Osteoblast (primary cell): ENCODE data around the gene SH2D5. TPM values are rescaled to one million over a fixed set of nuclear protein-coding genes. Genes with fewer than 3 reads are reported as not detected.

Experiments
- DNase-seq: peaks from one replicate; pipeline ENCODE4 v3.0.0; 2011; ENCODE audit warnings: low spot score, mixed read lengths; ENCODE audit not compliant: insufficient read length; ENCODE audit errors: missing footprints
- H2AFZ ChIP-seq: 2 replicates; pipeline ENCODE4 v1.6.0; 2011; ENCODE audit warnings: mild to moderate bottlenecking, low read length
- H3K27ac ChIP-seq: 2 replicates; pipeline ENCODE4 v1.5.1; 2011; ENCODE audit warnings: mild to moderate bottlenecking, low read depth, low read length, moderate library complexity
- H3K27me3 ChIP-seq: 2 replicates; pipeline ENCODE4 v1.6.0; 2012; ENCODE audit warnings: mild to moderate bottlenecking, control low read depth, inconsistent platforms, low read length, moderate library complexity; ENCODE audit not compliant: insufficient read depth
- H3K36me3 ChIP-seq: 2 replicates; pipeline ENCODE4 v1.5.1; 2011; ENCODE audit warnings: mild to moderate bottlenecking, low read length, control low read depth, moderate library complexity; ENCODE audit not compliant: insufficient read depth
- H3K4me1 ChIP-seq: 2 replicates; pipeline ENCODE4 v1.5.1; 2011; ENCODE audit warnings: mild to moderate bottlenecking, low read length, control low read depth, moderate library complexity; ENCODE audit not compliant: insufficient read depth
- H3K4me2 ChIP-seq: 2 replicates; pipeline ENCODE4 v1.6.0; 2011; ENCODE audit warnings: mild to moderate bottlenecking, low read length; ENCODE audit not compliant: insufficient read depth
- H3K4me3 ChIP-seq: fragments of 200-600 bp; sonication (generic); 3 replicates; pipeline ENCODE4 v1.5.1; 2012; ENCODE audit warnings: mild to moderate bottlenecking, low read length, inconsistent platforms; ENCODE audit not compliant: insufficient read depth
- H3K79me2 ChIP-seq: 2 replicates; pipeline ENCODE4 v1.6.0; 2012; ENCODE audit warnings: mild to moderate bottlenecking, low read length, control low read depth, inconsistent platforms; ENCODE audit not compliant: insufficient read depth
- H3K9me3 ChIP-seq: 2 replicates; pipeline ENCODE4 v1.5.1; 2011; ENCODE audit warnings: low read depth, low read length, control low read depth
- H4K20me1 ChIP-seq: 2 replicates; pipeline ENCODE4 v1.6.0; 2012; ENCODE audit warnings: mild to moderate bottlenecking, low read length, control low read depth; ENCODE audit not compliant: insufficient read depth
- CTCF ChIP-seq: IDR thresholded peaks from 2 replicates; pipeline ENCODE4 v1.5.1; 2011; ENCODE audit warnings: mild to moderate bottlenecking, low read depth, low read length, moderate library complexity; ENCODE audit errors: extremely low read depth
- total RNA-seq: library from RNA; depleted of rRNA; stranded (reverse); fragments of >200 nt; gene quantifications from 2 replicates; pipeline ENCODE4 v1.2.3, GENCODE V29; 2012

Gene SH2D5
- total RNA-seq, 1 donor: 1.4 TPM

GRCh38 chr1:20767271-20767670, 34.8 kb upstream of the SH2D5 start:
- H2AFZ ChIP-seq: no peak overlapping the region
- H4K20me1 ChIP-seq: no peaks in the 10 kb centered on the region
- no peak overlapping the region for H3K4me3 ChIP-seq
- H3K36me3 ChIP-seq: peaks cover 94% of the 10 kb centered on the region
- TF ChIP-seq CTCF: no peak
- H3K4me1 ChIP-seq: no peaks in the 10 kb centered on the region
- H3K4me2 ChIP-seq: no peak overlapping the region
- H3K79me2 ChIP-seq: peaks cover 42% of the 10 kb centered on the region
- H3K9me3 ChIP-seq: no peaks in the 10 kb centered on the region
- no peak for DNase-seq
- no peak overlapping the region for H3K27ac ChIP-seq
- H3K27me3 ChIP-seq: no peaks in the 10 kb centered on the region

GRCh38 chr1:20763417-20763816, 30.9 kb upstream of the SH2D5 start:
- Histone ChIP-seq H3K27ac (no peak overlapping the region), H4K20me1 (no peaks in the 10 kb centered on the region), H3K4me3 (no peak overlapping the region), H3K4me2 (no peak overlapping the region), H3K27me3 (no peaks in the 10 kb centered on the region), H3K9me3 (no peaks in the 10 kb centered on the region), H3K4me1 (no peaks in the 10 kb centered on the region), H3K79me2 (peaks cover 14% of the 10 kb centered on the region), H2AFZ (no peak overlapping the region), H3K36me3 (peaks cover 94% of the 10 kb centered on the region)
- TF ChIP-seq CTCF: no peak
- no peak for DNase-seq

- H3K27me3 ChIP-seq: no peaks in the 10 kb centered on the region
- peaks cover 11% of the 10 kb centered on the region for H3K79me2 ChIP-seq
- no peaks in the 10 kb centered on the region for H4K20me1 ChIP-seq
- no peak for DNase-seq
- no peak for TF ChIP-seq CTCF
- H3K9me3 ChIP-seq: no peaks in the 10 kb centered on the region
- H3K4me2 ChIP-seq: no peak overlapping the region
- H3K4me3 ChIP-seq: no peak overlapping the region
- H3K36me3 ChIP-seq: peaks cover 98% of the 10 kb centered on the region
- H3K27ac ChIP-seq: no peak overlapping the region
- H2AFZ ChIP-seq: no peak overlapping the region
- no peaks in the 10 kb centered on the region for H3K4me1 ChIP-seq
These were observed 27.8 kb upstream of the SH2D5 start for GRCh38 chr1:20760322-20760721.

- no peak for TF ChIP-seq CTCF
- Histone ChIP-seq H3K79me2 (peaks cover 32% of the 10 kb centered on the region), H4K20me1 (peaks cover 6% of the 10 kb centered on the region), H3K4me3 (no peak overlapping the region), H3K9me3 (no peaks in the 10 kb centered on the region), H3K4me1 (peaks cover 2% of the 10 kb centered on the region), H2AFZ (no peak overlapping the region), H3K27me3 (no peaks in the 10 kb centered on the region), H3K36me3 (peaks cover 73% of the 10 kb centered on the region), H3K4me2 (no peak overlapping the region), H3K27ac (no peak overlapping the region)
- no peak for DNase-seq
These were observed 21.1 kb upstream of the SH2D5 start for GRCh38 chr1:20753589-20753988.
